Stimulated activated CD8-positive, alpha-beta memory T cell treated with anti-CD3 and anti-CD28 coated beads, Interleukin-2, amount 100 ng/mL, for 48 hours (primary cell): ENCODE data around the gene CD200.
"Not testable (repeated sequence)": the region's sequence is repeated elsewhere in the genome, so short reads cannot be mapped to it uniquely, and the experiment has no call there.

ENCODE experiments used
- DNase-seq, 2 donors: peaks; one replicate each; pipeline ENCODE4 v3.0.0-alpha.2; 2020; ENCODE audit warnings: low read depth in 2 of 2

CD200 gene

DNA sequence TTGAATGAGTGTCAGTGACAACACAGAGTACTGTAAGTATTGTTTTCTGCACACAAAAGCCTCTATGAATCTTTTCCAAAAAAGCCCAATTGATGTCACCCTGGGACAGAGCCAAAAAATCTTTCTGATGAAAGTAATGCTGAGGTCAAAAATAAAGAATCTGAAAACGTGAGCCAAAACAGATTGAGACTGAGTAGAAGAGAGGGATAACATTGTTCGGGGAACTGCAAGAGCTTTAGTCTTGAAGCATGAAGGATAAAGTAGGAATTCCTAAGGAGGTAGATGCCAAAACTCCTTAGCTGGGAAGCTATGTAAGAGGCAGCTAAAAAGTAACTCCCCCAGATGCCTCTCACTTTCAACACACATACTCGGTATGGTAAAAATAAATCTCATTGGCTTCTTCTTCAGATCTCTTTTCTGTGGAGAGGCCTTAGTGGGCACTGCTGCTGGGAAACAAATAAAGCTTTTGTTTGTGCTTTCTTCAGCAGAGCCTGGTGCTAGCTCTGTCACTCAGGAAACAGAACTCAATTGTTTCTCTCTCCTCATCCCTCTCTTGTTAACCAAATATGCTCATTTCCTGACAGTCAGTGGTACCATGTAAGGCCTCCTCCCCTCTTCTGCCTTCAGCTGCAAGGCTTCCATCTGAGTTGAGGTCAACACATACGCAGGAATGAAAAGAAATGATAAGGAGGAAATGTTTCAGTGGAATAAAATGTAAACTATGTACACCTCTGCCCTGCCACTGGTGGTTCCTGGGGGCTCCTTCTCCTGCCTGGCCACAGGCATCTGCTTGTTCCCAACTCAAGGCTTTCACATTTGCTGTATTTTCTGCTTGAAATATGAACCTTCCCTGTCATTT, 58.1 kb downstream of the CD200 start:
- no peak for DNase-seq

DNA sequence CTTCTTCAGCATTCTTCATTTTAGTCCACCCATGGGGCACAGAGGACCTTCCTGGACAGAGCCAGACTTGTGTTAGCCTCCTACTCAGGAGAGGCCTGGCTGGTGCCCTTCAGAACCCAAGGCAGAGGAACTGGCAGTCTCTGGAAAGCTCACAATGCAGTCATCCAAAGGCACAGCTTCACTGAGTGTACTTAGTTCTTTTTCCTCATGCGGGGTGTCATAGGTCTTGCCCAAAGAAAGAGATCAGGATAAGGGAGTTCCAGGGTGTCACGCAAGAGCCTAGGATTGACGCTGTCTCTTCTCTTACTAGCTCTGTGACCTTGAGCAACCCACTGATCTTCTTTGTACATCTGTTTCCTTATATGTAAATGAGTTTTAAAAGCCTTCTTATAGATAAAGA, 58.7 kb downstream of the CD200 start:
- DNase-seq: no peak

DNA sequence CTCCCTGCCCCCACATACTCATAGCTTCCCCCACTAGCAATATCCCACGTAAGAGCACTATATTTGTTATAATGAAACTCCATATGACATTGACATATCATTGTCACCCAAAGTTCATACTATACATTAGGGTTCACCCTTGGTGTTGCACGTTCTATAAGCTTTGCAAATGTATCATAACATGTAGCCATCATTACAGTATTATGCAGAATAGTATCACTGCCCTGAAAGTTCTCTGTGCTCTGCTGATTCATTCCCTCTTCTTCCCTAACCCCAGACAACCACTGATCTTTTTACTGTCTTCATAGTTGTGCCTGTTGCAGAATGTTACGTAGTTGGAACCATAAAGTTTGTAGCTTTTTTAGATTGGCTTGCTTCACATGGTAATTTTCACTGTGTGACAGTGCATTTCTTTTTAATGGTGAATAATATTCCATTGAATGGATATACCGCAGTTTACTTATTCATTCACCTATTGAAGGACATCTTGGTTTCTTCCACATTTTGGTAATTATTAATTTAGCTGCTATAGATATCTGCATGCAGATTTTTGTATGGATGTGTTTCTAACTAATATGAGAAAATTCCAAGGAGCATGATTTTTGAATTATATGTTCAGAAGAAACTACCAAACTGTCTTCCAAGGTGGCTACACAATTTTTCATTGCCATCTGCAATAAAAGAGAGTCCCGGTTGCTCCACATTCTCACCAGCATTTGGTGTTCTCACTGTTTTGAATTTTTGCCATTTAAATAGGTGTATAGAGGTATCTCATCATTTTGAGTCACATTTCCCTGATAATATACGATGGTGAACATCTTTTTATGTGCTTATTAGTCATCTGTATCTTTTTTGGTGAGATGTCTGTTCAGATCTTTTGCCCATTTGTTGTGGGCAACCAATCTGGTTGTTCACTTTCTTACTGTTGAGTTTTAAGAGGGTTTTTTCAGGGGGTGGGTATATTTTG, 59.7 kb downstream of the CD200 start:
- DNase-seq: no peak

DNA sequence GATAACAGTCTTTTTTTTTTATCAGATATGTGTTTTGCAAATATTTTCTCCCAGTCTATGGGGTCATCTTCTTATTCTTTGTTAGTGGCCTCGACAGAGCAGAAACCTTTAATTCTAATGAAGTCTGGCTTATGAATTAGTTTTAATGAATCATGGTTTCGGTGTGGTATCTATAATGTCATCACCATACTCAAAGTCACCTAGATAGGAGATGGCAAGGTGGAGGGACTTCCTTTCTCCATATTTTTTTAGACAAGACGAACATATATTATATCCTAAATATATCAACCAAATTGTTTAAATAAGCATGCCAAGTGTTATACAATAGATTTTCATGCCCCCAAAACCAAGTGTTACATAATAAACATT, 60.4 kb downstream of the CD200 start:
- DNase-seq: no peak

DNA sequence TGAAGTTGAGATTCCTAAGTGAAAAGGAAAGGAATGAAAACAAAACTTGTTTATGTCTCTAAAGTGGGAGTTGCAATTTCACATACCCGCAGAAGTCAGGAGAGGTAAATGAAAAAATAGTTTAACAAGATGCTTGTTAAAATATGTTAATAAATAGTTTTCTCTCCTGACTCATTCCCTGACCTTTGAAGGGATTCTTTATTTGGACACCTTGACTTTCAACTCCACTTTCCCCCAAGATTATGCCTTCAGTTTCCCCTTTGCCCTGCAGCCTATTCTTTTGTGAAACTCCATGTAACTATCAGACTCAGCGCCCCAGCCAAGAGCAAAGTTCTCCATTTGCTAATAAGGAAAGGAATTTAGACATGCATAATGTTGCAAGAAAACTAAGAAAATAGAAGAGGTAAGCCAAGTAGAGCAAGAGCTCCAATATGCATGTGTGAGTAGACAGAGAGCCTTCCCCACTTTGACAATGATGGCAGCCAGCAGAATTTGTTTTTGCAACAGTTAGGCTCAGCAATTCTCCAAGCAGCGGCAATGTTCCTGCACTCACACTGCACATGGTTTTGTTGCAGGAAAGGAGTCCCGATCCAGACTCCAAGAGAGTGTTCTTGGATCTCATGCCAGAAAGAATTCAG, 61.2 kb downstream of the CD200 start:
- DNase-seq: no peak

DNA sequence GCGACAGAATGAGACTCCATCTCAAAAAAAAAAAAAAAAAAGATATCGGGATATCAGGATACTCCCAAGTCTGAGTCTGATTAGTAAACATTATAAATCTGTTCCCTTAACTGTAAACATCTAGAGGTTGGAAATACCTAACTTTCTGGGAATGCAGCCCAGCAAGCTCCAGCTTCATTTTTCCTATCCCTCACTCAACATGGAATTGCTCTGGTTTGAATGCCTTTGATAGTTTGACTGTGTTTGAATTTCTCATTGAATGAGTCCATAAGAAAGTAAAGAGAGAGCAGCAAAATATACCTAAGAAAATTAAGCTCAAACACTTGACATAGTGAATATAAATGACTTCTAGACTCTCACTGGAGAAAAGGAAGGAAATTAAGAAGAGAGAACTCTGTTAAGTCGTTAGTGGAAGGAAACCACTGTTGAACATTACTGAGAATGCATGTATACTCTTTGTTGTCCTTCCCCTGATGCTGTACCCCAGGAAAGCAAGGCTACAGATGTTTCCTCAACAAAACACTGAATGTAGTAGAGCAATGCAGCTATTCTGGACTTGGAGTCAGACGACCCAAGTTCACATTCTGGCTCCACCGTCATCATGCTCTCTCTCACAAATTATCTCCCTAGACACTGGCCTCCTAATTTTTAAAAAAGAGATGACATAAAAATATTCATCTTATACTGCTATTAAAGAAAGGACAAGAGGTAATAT, 62.4 kb downstream of the CD200 start:
- no peak for DNase-seq

DNA sequence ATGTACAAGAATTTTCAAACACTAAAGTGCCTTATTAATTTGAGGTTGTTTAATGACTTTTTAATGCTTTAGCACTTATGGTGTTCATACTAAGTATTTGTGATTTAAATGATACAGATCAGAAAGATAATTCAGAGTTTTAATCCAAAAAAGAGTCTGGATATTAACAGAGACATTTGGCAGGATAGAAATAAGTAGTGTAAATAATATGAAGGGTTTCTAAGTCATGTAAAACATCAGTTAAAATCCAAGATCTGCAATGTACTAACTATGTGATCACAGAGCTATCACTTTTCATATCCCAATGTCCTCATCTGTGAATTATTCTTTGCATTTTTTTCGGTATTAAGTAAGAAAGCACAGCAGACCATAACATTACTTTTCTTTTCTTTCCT, 62.9 kb downstream of the CD200 start:
- DNase-seq: no peak

DNA sequence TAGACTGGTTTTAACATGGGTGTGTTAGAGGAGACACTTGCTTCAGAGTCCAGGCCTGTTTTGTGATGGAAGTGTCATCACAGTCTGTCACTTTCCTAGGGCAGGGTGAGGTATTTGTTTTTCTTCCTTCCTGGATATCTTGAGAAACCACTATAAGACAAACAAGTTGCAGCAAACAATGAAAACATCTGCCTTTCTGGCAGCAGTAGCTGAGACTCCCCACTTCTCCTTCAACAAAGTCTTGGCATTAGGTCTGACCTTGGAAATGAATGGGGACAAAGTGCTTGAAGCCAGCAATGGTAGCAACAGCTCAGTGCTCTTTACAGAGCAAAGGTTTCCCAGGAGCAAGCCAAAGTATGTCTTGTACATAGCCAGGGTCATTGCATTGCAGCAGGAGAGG, 64.6 kb downstream of the CD200 start:
- DNase-seq: no peak

DNA sequence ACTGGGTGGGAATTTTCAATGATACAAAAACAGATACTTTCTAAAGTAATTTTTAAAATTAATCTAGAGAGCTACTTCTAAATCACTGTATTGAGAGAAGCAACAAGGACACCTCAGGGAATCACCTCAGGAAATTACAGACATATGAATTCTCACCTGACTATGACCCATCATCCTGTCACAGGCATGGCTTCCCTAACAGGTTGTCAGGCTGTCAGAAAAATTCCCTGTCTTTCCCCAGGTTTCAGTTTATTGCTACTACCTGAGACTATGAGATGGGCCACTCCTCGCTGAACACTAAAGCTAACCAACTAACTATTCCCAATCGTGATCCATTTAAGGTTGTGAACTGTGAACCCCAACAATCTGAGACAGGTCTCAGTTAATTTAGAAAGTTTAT, 66.1 kb downstream of the CD200 start:
- no peak for DNase-seq

DNA sequence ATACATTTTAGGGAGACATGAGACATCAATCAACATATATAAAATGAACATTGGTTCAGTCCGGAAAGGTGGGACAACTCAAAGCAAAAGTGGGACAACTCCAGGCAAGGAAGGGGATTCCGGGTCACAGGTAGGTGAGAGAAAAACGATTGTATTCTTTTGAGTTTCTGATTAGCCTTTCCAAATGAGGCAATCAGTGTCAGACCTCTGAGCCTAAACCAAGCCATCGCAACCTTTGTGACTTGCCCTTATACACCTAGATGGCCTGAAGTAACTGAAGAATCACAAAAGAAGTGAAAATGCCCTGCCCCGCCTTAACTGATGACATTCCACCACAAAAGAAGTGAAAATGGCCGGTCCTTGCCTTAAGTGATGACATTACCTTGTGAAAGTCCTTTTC, 66.6 kb downstream of the CD200 start:
- not testable (repeated sequence) for DNase-seq

DNA sequence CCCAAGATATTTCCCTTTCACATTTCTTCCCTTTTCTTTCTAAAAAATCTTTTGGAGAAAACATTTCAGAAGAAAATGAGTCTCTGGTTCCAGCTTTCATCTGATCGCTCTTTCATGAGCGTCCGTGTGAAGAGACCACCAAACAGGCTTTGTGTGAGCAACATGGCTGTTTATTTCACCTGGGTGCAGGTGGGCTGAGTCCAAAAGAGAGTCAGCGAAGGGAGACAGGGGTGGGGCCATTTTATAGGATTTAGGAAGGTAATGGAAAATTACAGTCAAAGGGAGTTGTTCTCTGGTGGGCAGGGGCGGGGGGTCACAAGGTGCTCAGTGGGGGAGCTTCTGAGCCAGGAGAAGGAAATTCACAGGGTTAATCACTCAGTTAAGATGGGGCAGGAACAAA, 67.4 kb downstream of the CD200 start:
- DNase-seq: not testable (repeated sequence)

DNA sequence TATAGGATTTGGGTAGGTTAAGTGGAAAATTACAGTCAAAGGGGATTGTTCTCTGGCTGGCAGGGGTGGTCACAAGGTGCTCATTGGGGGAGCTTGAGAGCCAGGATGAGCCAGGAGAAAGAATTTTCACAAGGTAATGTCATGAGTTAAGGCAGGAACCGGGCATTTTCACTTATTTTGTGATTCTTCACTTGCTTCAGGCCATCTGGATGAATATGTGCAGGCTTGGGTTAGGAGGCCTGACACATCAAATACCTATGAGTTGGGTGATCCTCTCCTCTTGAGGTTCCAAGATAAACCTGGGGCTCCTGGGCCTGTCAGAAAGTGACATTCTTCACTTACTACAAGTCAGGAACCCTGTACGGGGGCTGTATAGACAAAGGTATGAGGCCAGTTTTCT, 68.7 kb downstream of the CD200 start:
- no peak for DNase-seq

DNA sequence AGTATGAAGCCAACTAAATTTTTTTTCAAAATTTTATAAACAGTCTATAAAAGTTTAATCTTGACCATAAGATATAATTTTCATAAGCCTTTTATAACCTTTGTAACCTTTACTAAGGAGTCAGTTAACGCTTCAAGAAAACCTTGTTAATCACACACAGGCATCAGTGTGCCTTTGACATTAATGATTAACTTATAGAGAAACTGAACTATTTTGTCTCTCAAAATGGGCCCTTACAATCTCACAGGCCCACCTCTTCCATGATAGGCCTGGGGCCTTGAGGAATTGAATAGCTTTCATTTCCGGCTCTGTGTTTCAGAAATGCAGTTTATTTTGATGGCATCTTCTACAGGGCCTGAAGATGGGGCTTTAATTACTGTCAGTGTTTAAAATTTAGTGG, 70.1 kb downstream of the CD200 start:
- DNase-seq: no peak

DNA sequence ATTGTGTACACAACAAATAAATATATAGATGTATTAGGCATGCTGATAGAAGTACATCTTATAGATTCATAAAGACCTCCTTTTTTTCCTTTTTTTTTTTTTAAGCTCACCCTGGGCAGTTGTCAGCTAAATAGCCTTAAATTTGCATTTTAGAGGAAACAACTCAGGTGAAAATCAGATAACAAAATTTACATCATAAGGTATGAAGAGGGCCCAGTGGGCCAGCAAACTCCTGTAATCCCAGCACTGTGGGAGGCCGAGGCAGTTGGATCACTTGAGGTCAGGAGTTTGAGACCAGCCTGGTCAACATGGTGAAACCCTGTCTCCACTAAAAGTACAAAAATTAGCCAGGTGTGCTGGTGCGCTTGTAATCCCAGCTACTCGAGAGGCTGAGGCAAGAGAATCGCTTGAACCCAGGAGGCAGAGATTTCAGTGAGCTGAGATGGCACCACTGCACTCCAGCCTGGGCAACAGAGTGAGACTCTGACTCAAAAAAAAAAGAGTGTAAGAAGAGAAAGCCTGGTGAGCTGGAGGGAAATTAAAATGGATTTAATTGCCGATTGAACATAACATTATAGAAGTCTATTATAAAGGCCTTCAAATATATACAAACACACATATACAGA, 72.1 kb downstream of the CD200 start:
- not testable (repeated sequence) for DNase-seq

DNA sequence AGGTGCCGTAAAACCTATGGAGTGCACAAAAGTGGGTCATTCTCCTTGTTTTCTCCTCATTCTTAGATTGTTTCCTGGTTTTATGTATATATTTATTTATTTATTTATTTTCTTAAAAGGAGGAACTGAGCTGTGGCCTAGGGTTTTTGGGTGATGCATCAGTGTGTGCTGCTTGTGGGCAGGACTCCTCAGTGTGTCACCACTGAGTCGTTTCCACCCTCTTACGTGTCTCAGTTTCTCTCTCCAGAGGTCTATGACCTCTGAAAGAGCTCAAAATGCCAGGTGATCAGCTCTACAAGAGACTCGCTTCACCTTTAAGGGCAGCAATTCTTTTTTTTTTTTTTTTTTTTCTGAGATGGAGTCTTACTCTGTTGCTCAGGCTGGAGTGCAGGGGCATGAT, 72.9 kb downstream of the CD200 start:
- no peak for DNase-seq

DNA sequence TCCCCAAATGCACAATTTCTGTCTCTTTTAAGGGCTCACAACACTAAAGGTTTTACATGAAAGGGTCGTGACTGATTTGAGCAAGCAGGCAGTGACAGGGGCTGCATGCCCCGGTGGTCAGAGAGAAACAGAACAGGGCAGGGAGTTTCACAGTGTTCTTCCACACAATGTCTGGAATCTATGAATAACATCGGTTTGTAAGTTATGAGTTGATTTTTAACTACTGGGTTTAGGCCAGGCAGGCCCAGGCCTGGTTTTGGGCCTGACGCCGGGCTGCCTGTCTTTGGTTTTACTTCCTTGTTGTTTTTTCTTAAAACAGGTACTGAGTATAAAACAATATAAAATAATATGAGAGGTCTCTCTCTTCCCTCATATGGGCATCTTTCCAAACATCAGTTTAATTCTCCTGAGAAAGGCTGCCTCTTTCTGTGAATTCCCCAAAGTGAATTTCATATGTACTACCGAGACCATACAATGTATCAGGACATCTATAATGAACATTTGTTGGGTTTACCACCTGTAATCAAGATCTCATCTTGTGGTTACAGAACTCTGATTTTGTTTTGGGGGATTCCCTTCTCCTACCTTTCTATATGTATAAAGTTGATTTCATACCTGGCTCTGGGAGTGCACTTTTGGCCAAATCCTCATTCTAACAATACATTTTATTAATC, 74.4 kb downstream of the CD200 start:
- DNase-seq: no peak

DNA sequence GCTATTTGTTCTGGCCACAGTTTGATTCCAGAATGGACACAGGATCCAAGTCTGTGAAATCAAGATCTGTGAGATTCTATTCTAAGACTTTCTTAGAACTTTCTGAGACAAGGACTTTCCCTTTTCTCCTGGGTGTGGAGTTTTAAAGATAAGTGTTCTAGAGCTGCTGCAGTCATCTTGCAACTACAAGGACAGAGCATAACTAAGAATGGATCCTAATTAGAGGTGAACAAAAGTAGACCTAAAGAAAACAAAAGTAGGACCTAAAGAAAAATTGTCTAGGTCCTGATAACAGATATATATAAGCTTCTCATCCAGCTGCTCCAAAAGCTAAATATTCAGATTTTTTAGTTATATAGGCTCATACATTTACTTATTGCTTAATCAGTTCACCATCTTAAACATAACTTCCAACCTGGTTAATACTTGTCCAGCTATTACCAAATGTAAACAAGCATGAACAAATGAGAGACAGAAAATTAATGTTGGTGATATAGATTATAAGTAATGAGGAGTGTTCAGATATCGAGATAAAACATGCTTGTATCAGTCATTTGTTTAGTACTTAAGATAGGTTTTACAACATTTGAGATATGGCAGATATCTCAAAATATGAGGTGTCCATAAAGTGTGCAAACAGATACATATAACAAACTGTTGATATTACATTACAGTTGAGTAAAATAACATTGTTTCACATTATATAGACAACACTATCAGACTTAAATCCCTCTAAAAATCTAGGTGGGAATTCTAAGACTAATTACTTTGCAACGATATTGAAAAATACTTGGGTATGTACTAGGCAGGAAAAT, 75.1 kb downstream of the CD200 start:
- DNase-seq: no peak

DNA sequence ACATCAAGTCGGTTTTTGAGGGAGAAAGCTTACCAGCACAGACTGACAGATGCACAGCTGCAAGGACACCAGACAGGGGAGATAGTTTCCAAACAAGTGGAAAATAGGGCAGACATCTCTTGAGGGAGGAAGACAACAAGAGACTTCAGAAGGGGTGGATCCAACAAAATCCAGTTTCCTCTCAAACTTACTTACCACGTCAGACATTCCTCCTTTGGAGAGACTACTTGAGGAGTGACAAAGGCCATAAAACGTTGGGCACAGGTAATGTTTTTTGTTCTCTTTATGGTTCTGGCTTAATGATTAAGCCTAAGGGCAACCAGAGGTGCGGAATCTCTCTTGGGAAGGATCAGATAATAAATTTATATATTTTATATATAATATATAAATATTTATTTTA, 76.1 kb downstream of the CD200 start:
- DNase-seq: no peak

DNA sequence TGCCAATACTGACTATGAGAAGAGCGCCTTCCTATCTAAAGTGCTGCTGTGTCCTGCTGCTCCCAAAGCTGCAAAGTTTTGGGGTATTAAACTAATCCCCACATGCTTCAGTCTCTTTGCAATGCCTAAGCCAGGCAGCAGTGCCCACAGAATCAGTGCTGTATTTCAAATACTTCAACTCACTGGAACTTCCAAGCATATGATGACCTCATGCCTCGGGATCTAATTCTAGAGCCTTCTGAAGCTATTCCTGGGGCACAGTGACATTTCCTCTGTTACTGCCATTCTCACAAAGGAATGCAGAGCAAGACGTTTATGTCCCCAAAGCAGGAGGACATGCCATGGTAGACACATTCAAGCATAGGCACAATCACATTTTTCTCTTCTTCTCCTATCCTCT, 78.5 kb downstream of the CD200 start:
- no peak for DNase-seq
